ENCODE data around the gene AGBL5.

- TF ChIP-seq CTCF (IDR thresholded peaks at IDR 0.05 in 8 of 11, conservative IDR thresholded peaks at IDR 0.05 in 3 of 11) (no peak), POLR2AphosphoS5 (IDR thresholded peaks at IDR 0.05) (no peak)
These were observed 49.5 kb upstream of the AGBL5 start for GRCh38 chr2:27001950-27002349.

Measured in spleen (tissue), 7 donors.